Mucosa of rectum (tissue), 2 donors: Measurements from ENCODE around the gene BRSK1.

ENCODE experiments used
- H3K27ac ChIP-seq, 2 donors: one replicate each; pipeline ENCODE4 v1.7.0; 2013; ENCODE audit warnings: inconsistent platforms in 2 of 2, low read depth in 2 of 2, low read length in 2 of 2
- H3K27me3 ChIP-seq, 2 donors: one replicate each; pipeline ENCODE4 v1.7.0; 2013; ENCODE audit warnings: low read length in 2 of 2; ENCODE audit not compliant: control insufficient read depth in 2 of 2, insufficient read depth in 2 of 2
- H3K36me3 ChIP-seq, 2 donors: one replicate each; pipeline ENCODE4 v1.7.0; 2013; ENCODE audit warnings: low read length in 2 of 2; ENCODE audit not compliant: control insufficient read depth in 2 of 2, insufficient read depth in 2 of 2
- H3K4me1 ChIP-seq, 2 donors: one replicate each; pipeline ENCODE4 v1.7.0; 2013; ENCODE audit warnings: low read length in 2 of 2, mild to moderate bottlenecking in 1 of 2; ENCODE audit not compliant: control insufficient read depth in 2 of 2, insufficient read depth in 2 of 2
- H3K4me3 ChIP-seq, 2 donors: one replicate each; pipeline ENCODE4 v1.7.0; 2013; ENCODE audit warnings: low read length in 2 of 2
- H3K9ac ChIP-seq, 2 donors: one replicate each; pipeline ENCODE4 v1.7.0; 2013; ENCODE audit warnings: low read length in 2 of 2, low read depth in 1 of 2, mild to moderate bottlenecking in 1 of 2
- H3K9me3 ChIP-seq, 2 donors: one replicate each; pipeline ENCODE4 v1.7.0; 2013; ENCODE audit warnings: low read length in 2 of 2; ENCODE audit not compliant: control insufficient read depth in 2 of 2
- donor health status: healthy.
- donor health status: Normal muscosa, but diverticular disease.

BRSK1 gene

GRCh38 chr19:55261671-55262126 lies 22.1 kb upstream of the BRSK1 start:
- Histone ChIP-seq H3K36me3 (peaks cover 0 to 4% of the 10 kb centered on the region in 2 donors), H3K4me3 (no peak overlapping the region), H3K9me3 (no peaks in the 10 kb centered on the region), H3K27me3 (no peaks in the 10 kb centered on the region), H3K4me1 (peaks cover 12 to 15% of the 10 kb centered on the region in 2 donors), H3K27ac (no peak overlapping the region), H3K9ac (no peak overlapping the region)

GRCh38 chr19:55262359-55262758 lies 21.4 kb upstream of the BRSK1 start:
- no peak overlapping the region for H3K9ac ChIP-seq
- H3K27ac ChIP-seq: no peak overlapping the region
- H3K27me3 ChIP-seq: no peaks in the 10 kb centered on the region
- peaks cover 0 to 4% of the 10 kb centered on the region in 2 donors for H3K36me3 ChIP-seq
- H3K9me3 ChIP-seq: no peaks in the 10 kb centered on the region
- H3K4me3 ChIP-seq: no peak overlapping the region
- H3K4me1 ChIP-seq: peaks cover 7 to 8% of the 10 kb centered on the region in 2 donors

- H3K4me1 ChIP-seq: peaks cover 5% of the 10 kb centered on the region in 2 donors
- no peak overlapping the region for H3K9ac ChIP-seq
- no peak overlapping the region for H3K4me3 ChIP-seq
- peaks cover 4 to 5% of the 10 kb centered on the region in 2 donors for H3K36me3 ChIP-seq
- no peaks in the 10 kb centered on the region for H3K27me3 ChIP-seq
- no peak overlapping the region for H3K27ac ChIP-seq
- H3K9me3 ChIP-seq: no peaks in the 10 kb centered on the region
These were observed 19.3 kb upstream of the BRSK1 start for GRCh38 chr19:55264531-55264930.

GRCh38 chr19:55265173-55265572 lies 18.6 kb upstream of the BRSK1 start:
- H3K27ac ChIP-seq: no peak overlapping the region
- H3K9me3 ChIP-seq: no peaks in the 10 kb centered on the region
- peaks cover 7 to 10% of the 10 kb centered on the region in 2 donors for H3K36me3 ChIP-seq
- H3K27me3 ChIP-seq: no peaks in the 10 kb centered on the region
- H3K9ac ChIP-seq: no peak overlapping the region
- H3K4me3 ChIP-seq: no peak overlapping the region
- H3K4me1 ChIP-seq: no peaks in the 10 kb centered on the region

- peaks cover 7 to 15% of the 10 kb centered on the region in 2 donors for H3K36me3 ChIP-seq
- H3K27me3 ChIP-seq: no peaks in the 10 kb centered on the region
- H3K9me3 ChIP-seq: no peaks in the 10 kb centered on the region
- no peaks in the 10 kb centered on the region for H3K4me1 ChIP-seq
- H3K27ac ChIP-seq: no peak overlapping the region
- H3K9ac ChIP-seq: no peak overlapping the region
- no peak overlapping the region for H3K4me3 ChIP-seq
These were observed 17.9 kb upstream of the BRSK1 start for GRCh38 chr19:55265723-55266386.

GRCh38 chr19:55266404-55266803 lies 17.4 kb upstream of the BRSK1 start:
- H3K27ac ChIP-seq: no peak overlapping the region
- H3K9me3 ChIP-seq: no peaks in the 10 kb centered on the region
- no peaks in the 10 kb centered on the region for H3K27me3 ChIP-seq
- no peak overlapping the region for H3K4me3 ChIP-seq
- H3K4me1 ChIP-seq: no peaks in the 10 kb centered on the region
- H3K36me3 ChIP-seq: peaks cover 7 to 15% of the 10 kb centered on the region in 2 donors
- no peak overlapping the region for H3K9ac ChIP-seq

GRCh38 chr19:55266840-55267239 lies 17.0 kb upstream of the BRSK1 start:
- H3K4me3 ChIP-seq: no peak overlapping the region
- H3K27ac ChIP-seq: no peak overlapping the region
- H3K4me1 ChIP-seq: no peaks in the 10 kb centered on the region
- H3K9ac ChIP-seq: no peak overlapping the region
- H3K27me3 ChIP-seq: no peaks in the 10 kb centered on the region
- H3K36me3 ChIP-seq: peaks cover 7 to 15% of the 10 kb centered on the region in 2 donors
- no peaks in the 10 kb centered on the region for H3K9me3 ChIP-seq

GRCh38 chr19:55269299-55269698 lies 14.5 kb upstream of the BRSK1 start:
- Histone ChIP-seq H3K9ac (no peak overlapping the region), H3K27me3 (no peaks in the 10 kb centered on the region), H3K36me3 (peaks cover 13 to 26% of the 10 kb centered on the region in 2 donors), H3K27ac (no peak overlapping the region), H3K4me1 (no peaks in the 10 kb centered on the region), H3K4me3 (no peak overlapping the region), H3K9me3 (no peaks in the 10 kb centered on the region)

GRCh38 chr19:55270172-55270942 lies 13.4 kb upstream of the BRSK1 start:
- H3K27me3 ChIP-seq: no peaks in the 10 kb centered on the region
- no peak overlapping the region for H3K9ac ChIP-seq
- no peak overlapping the region for H3K4me3 ChIP-seq
- no peak overlapping the region for H3K27ac ChIP-seq
- no peaks in the 10 kb centered on the region for H3K4me1 ChIP-seq
- no peaks in the 10 kb centered on the region for H3K9me3 ChIP-seq
- peaks cover 13 to 30% of the 10 kb centered on the region in 2 donors for H3K36me3 ChIP-seq

GRCh38 chr19:55272142-55272541 lies 11.7 kb upstream of the BRSK1 start:
- no peaks in the 10 kb centered on the region for H3K9me3 ChIP-seq
- peaks cover 16 to 35% of the 10 kb centered on the region in 2 donors for H3K36me3 ChIP-seq
- no peak overlapping the region for H3K4me3 ChIP-seq
- H3K9ac ChIP-seq: no peak overlapping the region
- no peaks in the 10 kb centered on the region for H3K27me3 ChIP-seq
- peaks cover 5 to 7% of the 10 kb centered on the region in 2 donors for H3K4me1 ChIP-seq
- H3K27ac ChIP-seq: no peak overlapping the region
